ENCODE data around the gene EPB41L4B. TPM values are rescaled to one million over a fixed set of nuclear protein-coding genes. Genes with fewer than 3 reads are reported as not detected.

Gene EPB41L4B
- total and polyA plus RNA-seq, 2 experiments from 2014 or later = 11.0 to 32.2 TPM

DNA sequence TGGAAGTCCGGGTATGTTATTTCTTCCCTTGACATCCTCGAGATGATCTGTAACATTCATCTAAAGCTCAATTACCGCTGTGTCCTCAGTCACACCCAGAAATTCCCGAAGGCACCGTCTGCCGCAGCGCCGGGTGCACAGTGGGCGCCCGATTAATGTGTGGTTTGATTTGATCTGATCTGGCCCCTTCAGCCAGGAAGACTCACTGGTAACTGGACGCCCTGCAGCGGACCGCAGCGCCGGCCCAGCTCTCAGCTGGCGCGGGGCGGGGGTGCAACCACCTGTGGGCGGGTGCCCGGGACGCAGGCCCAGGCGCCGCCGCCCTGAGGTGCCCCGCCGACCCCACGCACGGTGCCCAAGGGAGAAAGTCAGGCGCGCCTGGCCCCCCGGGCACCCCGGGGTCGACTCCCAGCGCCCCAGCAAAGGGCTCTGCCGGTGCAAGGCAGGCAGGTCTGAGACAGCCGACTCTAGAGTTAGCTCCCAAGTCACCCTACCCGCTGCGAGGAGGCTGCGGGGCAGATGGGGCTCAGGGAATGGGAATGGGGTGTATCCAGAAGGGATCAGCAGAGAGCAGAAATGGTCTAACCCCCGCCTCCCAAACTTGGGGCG lies 1.7 kb downstream of the EPB41L4B start:
- peak overlapping the region; percentile 97 for H3K4me3 ChIP-seq
- TF ChIP-seq NANOG (IDR thresholded peaks at IDR 0.05; ENCODE audit: borderline replicate concordance) (no peak), EZH2 (IDR thresholded peaks at IDR 0.05; ENCODE audit: low read depth, unreplicated experiment) (no peak)
- TF ChIP-seq, protein P1, sequence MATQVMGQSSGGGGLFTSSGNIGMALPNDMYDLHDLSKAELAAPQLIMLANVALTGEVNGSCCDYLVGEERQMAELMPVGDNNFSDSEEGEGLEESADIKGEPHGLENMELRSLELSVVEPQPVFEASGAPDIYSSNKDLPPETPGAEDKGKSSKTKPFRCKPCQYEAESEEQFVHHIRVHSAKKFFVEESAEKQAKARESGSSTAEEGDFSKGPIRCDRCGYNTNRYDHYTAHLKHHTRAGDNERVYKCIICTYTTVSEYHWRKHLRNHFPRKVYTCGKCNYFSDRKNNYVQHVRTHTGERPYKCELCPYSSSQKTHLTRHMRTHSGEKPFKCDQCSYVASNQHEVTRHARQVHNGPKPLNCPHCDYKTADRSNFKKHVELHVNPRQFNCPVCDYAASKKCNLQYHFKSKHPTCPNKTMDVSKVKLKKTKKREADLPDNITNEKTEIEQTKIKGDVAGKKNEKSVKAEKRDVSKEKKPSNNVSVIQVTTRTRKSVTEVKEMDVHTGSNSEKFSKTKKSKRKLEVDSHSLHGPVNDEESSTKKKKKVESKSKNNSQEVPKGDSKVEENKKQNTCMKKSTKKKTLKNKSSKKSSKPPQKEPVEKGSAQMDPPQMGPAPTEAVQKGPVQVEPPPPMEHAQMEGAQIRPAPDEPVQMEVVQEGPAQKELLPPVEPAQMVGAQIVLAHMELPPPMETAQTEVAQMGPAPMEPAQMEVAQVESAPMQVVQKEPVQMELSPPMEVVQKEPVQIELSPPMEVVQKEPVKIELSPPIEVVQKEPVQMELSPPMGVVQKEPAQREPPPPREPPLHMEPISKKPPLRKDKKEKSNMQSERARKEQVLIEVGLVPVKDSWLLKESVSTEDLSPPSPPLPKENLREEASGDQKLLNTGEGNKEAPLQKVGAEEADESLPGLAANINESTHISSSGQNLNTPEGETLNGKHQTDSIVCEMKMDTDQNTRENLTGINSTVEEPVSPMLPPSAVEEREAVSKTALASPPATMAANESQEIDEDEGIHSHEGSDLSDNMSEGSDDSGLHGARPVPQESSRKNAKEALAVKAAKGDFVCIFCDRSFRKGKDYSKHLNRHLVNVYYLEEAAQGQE (IDR thresholded peaks at IDR 0.05; ENCODE audit: unreplicated experiment) = no peak
- TF ChIP-seq, protein P2, sequence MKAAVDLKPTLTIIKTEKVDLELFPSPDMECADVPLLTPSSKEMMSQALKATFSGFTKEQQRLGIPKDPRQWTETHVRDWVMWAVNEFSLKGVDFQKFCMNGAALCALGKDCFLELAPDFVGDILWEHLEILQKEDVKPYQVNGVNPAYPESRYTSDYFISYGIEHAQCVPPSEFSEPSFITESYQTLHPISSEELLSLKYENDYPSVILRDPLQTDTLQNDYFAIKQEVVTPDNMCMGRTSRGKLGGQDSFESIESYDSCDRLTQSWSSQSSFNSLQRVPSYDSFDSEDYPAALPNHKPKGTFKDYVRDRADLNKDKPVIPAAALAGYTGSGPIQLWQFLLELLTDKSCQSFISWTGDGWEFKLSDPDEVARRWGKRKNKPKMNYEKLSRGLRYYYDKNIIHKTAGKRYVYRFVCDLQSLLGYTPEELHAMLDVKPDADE (IDR thresholded peaks at IDR 0.05) = no peak
- no peaks in the 10 kb centered on the region; the same call in 1 of the 2 replicates for H4K20me1 ChIP-seq (replicated peaks; ENCODE audit: insufficient read depth)
- H3K36me3 Mint-ChIP-seq (ENCODE audit: low read depth) = no peaks in the 10 kb centered on the region; the same call in 2 of the 3 replicates
- H3K27ac ChIP-seq (ENCODE audit: low read depth) = peak overlapping the region; percentile 99
- peak overlapping the region; percentile 99 for H3K4me2 ChIP-seq
- peak overlapping the region; percentile 93 for H3K4me3 Mint-ChIP-seq
- no peaks in the 10 kb centered on the region for H3K9me2 ChIP-seq (ENCODE audit: insufficient read depth)
- peaks cover 47% of the 10 kb centered on the region for H3K4me1 ChIP-seq (ENCODE audit: insufficient read depth)
- H3K27me3 ChIP-seq (ENCODE audit: insufficient read depth) = peaks cover 5% of the 10 kb centered on the region; the same call in 1 of the 2 replicates
- peaks cover 10% of the 10 kb centered on the region for H3F3A ChIP-seq (replicated peaks; ENCODE audit: low read depth)
- peaks cover 21% of the 10 kb centered on the region for H3K27me3 Mint-ChIP-seq (ENCODE audit: insufficient read depth, low read depth, poor library complexity)
- H2AFZ ChIP-seq = peak overlapping the region; percentile 59; the same call in 1 of the 2 replicates
- H3K27ac Mint-ChIP-seq = peak overlapping the region; percentile 96
- no peaks in the 10 kb centered on the region for H3K9me3 Mint-ChIP-seq
- no peaks in the 10 kb centered on the region for H3K36me3 ChIP-seq (ENCODE audit: insufficient read depth)
- DNase-seq (ENCODE audit: low spot score) = peak; percentile 53
- peaks cover 50% of the 10 kb centered on the region for H3K79me2 ChIP-seq (replicated peaks; ENCODE audit: insufficient read depth)
- ATAC-seq = peak; percentile 31
- peaks cover 51% of the 10 kb centered on the region for H3K4me1 Mint-ChIP-seq

DNA sequence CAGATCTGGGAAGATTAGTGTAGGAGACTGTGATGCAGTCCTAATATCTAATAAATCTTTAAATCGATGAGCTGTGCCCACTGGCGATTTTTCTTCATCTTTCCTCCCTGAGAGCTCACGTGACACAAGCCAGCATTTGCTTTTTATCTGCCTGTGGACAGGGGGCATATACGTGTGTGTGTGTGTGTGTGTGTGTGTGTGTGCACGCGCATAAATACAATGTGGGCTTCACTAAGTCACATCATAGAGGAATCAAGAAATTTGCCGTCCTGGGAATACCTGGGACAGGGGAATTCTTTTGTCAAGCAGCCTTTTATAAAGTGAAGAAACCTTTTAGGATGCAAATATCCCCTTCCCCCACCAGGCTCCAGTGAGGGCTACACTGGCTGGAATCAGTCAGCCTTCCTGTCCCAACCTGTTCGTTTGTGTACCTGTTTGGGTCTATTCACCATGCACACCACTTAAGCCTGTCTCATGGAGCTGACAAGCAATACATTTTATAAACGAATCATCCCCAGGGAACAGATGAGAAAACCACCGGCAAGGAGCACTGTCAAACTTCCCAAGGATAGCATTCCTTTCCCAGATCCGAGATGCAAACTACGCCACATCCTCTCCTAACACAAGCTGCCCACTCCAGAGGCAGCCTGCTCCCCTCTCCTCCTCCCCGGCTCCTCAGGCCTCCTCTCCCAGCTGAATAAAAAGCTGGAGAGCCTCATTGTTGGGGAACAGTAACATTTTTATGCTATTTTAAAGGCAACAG lies 2.7 kb downstream of the EPB41L4B start:
- ATAC-seq = peak; percentile 54
- Histone ChIP-seq H3K4me3 (peak overlapping the region; percentile 97), H3F3A (replicated peaks; ENCODE audit: low read depth) (peaks cover 10% of the 10 kb centered on the region), H3K4me2 (peak overlapping the region; percentile 99), H3K36me3 (ENCODE audit: insufficient read depth) (no peaks in the 10 kb centered on the region), H3K4me1 (ENCODE audit: insufficient read depth) (peaks cover 56% of the 10 kb centered on the region), H3K27ac (ENCODE audit: low read depth) (peak overlapping the region; percentile 99), H4K20me1 (replicated peaks; ENCODE audit: insufficient read depth) (no peaks in the 10 kb centered on the region; the same call in 1 of the 2 replicates), H3K9me2 (ENCODE audit: insufficient read depth) (no peaks in the 10 kb centered on the region), H3K79me2 (replicated peaks; ENCODE audit: insufficient read depth) (peaks cover 60% of the 10 kb centered on the region), H2AFZ (no peak overlapping the region), H3K27me3 (ENCODE audit: insufficient read depth) (peaks cover 5% of the 10 kb centered on the region; the same call in 1 of the 2 replicates)
- Mint-ChIP-seq H3K4me3 (peak overlapping the region; percentile 78), H3K36me3 (ENCODE audit: low read depth) (no peaks in the 10 kb centered on the region; the same call in 2 of the 3 replicates), H3K27me3 (ENCODE audit: insufficient read depth, low read depth, poor library complexity) (peaks cover 23% of the 10 kb centered on the region), H3K4me1 (peaks cover 61% of the 10 kb centered on the region), H3K9me3 (no peaks in the 10 kb centered on the region), H3K27ac (peak overlapping the region; percentile 96)
- DNase-seq (ENCODE audit: low spot score) = peak; percentile 93
- TF ChIP-seq NANOG (IDR thresholded peaks at IDR 0.05; ENCODE audit: borderline replicate concordance) = no peak
- peak; percentile 61 for TF ChIP-seq POLR2AphosphoS5 (IDR thresholded peaks at IDR 0.05; ENCODE audit: low read depth)
- TF ChIP-seq, protein P3, sequence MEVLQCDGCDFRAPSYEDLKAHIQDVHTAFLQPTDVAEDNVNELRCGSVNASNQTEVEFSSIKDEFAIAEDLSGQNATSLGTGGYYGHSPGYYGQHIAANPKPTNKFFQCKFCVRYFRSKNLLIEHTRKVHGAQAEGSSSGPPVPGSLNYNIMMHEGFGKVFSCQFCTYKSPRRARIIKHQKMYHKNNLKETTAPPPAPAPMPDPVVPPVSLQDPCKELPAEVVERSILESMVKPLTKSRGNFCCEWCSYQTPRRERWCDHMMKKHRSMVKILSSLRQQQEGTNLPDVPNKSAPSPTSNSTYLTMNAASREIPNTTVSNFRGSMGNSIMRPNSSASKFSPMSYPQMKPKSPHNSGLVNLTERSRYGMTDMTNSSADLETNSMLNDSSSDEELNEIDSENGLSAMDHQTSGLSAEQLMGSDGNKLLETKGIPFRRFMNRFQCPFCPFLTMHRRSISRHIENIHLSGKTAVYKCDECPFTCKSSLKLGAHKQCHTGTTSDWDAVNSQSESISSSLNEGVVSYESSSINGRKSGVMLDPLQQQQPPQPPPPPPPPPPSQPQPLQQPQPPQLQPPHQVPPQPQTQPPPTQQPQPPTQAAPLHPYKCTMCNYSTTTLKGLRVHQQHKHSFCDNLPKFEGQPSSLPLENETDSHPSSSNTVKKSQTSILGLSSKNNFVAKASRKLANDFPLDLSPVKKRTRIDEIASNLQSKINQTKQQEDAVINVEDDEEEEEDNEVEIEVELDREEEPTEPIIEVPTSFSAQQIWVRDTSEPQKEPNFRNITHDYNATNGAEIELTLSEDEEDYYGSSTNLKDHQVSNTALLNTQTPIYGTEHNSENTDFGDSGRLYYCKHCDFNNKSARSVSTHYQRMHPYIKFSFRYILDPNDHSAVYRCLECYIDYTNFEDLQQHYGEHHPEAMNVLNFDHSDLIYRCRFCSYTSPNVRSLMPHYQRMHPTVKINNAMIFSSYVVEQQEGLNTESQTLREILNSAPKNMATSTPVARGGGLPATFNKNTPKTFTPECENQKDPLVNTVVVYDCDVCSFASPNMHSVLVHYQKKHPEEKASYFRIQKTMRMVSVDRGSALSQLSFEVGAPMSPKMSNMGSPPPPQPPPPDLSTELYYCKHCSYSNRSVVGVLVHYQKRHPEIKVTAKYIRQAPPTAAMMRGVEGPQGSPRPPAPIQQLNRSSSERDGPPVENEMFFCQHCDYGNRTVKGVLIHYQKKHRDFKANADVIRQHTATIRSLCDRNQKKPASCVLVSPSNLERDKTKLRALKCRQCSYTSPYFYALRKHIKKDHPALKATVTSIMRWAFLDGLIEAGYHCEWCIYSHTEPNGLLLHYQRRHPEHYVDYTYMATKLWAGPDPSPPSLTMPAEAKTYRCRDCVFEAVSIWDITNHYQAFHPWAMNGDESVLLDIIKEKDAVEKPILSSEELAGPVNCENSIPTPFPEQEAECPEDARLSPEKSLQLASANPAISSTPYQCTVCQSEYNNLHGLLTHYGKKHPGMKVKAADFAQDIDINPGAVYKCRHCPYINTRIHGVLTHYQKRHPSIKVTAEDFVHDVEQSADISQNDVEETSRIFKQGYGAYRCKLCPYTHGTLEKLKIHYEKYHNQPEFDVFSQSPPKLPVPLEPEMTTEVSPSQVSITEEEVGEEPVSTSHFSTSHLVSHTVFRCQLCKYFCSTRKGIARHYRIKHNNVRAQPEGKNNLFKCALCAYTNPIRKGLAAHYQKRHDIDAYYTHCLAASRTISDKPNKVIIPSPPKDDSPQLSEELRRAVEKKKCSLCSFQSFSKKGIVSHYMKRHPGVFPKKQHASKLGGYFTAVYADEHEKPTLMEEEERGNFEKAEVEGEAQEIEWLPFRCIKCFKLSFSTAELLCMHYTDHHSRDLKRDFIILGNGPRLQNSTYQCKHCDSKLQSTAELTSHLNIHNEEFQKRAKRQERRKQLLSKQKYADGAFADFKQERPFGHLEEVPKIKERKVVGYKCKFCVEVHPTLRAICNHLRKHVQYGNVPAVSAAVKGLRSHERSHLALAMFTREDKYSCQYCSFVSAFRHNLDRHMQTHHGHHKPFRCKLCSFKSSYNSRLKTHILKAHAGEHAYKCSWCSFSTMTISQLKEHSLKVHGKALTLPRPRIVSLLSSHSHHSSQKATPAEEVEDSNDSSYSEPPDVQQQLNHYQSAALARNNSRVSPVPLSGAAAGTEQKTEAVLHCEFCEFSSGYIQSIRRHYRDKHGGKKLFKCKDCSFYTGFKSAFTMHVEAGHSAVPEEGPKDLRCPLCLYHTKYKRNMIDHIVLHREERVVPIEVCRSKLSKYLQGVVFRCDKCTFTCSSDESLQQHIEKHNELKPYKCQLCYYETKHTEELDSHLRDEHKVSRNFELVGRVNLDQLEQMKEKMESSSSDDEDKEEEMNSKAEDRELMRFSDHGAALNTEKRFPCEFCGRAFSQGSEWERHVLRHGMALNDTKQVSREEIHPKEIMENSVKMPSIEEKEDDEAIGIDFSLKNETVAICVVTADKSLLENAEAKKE (CRISPR knock-in tag; IDR thresholded peaks at IDR 0.05) = 0 out of 2 replicates have a peak, but pooled peaks have one; percentile 6
- no peak for TF ChIP-seq ZNF114 (CRISPR knock-in tag; IDR thresholded peaks at IDR 0.05)
